Fibroblast of mammary gland (primary cell): ENCODE measurements around the gene TGFB1I1.
A peak's percentile ranks its signal among the peaks of the same experiment; 100 is the strongest.
"Not testable (repeated sequence)": the region's sequence is repeated elsewhere in the genome, so short reads cannot be mapped to it uniquely, and the experiment has no call there.

Source experiments
- DNase-seq: peaks from one replicate; pipeline ENCODE4 v3.0.0-alpha.2; 2010; ENCODE audit warnings: low read depth
- H3K4me3 ChIP-seq: 2 replicates; pipeline ENCODE4 v1.5.1; 2011; ENCODE audit warnings: low read depth, mild to moderate bottlenecking, low read length, moderate library complexity; ENCODE audit not compliant: control insufficient read depth
- TF ChIP-seq, protein P1 (sequence below): conservative IDR thresholded peaks from 2 replicates; pipeline ENCODE4 v1.5.1; 2011; ENCODE audit warnings: low read depth, low read length, inconsistent platforms; ENCODE audit not compliant: control insufficient read depth, insufficient read depth

The TGFB1I1 gene

DNA sequence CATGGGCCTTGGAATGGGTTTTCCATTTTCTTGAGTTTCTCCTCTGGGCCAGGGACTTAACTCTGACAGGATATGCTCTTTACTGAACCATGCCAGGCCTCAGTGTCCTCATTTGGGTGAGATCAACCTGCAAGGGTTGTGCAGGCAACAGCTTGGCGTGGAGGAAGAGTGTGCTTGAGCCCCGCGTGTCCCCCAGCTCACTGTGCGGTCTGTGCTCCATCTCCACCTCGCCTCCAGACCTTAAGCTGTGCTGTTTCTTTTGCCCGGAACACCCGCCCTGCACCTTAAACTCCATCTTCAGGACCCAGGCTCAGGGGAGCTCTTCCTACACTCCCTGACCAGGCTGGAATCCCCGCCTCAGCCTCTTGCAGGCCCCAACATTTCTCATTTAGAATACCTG, 26.5 kb downstream of the TGFB1I1 start:
- TF ChIP-seq, protein P1, sequence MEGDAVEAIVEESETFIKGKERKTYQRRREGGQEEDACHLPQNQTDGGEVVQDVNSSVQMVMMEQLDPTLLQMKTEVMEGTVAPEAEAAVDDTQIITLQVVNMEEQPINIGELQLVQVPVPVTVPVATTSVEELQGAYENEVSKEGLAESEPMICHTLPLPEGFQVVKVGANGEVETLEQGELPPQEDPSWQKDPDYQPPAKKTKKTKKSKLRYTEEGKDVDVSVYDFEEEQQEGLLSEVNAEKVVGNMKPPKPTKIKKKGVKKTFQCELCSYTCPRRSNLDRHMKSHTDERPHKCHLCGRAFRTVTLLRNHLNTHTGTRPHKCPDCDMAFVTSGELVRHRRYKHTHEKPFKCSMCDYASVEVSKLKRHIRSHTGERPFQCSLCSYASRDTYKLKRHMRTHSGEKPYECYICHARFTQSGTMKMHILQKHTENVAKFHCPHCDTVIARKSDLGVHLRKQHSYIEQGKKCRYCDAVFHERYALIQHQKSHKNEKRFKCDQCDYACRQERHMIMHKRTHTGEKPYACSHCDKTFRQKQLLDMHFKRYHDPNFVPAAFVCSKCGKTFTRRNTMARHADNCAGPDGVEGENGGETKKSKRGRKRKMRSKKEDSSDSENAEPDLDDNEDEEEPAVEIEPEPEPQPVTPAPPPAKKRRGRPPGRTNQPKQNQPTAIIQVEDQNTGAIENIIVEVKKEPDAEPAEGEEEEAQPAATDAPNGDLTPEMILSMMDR: no peak
- H3K4me3 ChIP-seq: no peak overlapping the region
- DNase-seq: no peak

DNA sequence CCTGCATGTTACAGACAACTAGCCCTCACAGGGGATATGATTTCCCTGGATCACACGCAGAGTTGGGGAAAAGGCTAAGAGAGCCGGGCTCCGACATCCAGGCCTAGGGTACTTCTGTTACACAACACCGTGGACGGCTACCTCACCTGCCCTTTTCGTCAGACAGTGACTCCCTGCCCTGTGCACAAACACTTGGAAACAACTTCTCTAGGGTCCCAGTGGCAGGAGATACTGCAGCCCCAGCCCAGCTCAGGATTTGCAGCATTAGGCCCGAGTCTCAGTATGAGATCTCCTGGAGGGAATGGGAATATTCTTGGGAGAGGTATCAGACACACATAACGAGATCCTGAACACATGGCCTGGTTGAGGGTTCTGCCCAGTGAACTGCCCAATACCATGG, 28.0 kb downstream of the TGFB1I1 start:
- no peak for DNase-seq
- TF ChIP-seq, protein P1: no peak
- no peak overlapping the region for H3K4me3 ChIP-seq

DNA sequence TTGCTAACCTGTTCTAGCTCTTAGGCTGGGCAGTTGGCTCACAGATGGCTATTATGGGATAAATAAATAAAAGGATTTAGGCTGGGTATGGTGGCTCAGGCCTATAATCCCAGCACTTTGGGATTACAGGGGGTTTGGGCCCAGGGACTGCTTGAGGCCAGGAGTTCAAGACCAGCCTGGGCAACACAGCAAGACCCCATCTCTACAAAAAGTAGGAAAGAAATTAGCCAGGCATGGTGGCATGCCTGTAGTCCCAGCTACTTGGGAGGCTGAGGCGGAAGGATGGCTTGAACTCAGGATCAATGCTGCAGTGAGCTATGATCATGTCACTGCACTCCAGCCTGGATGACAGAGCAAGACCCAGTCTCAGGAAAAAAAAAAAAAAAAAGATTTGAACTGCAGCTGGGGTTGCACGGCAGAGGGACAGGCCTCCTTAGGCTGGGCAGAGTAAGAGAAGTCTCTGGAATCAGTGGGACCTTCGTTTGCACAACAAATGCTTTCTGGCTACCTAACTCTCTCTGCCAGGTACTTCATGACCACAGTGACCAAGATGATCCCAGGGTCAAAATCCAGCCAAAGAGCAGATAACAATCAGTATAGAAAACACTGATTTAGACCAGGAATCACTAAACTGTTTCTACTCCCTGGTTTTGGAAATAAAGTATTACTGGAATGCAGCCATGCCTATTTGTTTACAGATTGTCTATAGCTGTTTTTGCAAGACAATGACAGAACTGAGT, 29.4 kb downstream of the TGFB1I1 start:
- DNase-seq: no peak
- TF ChIP-seq, protein P1: no peak
- no peak overlapping the region for H3K4me3 ChIP-seq

DNA sequence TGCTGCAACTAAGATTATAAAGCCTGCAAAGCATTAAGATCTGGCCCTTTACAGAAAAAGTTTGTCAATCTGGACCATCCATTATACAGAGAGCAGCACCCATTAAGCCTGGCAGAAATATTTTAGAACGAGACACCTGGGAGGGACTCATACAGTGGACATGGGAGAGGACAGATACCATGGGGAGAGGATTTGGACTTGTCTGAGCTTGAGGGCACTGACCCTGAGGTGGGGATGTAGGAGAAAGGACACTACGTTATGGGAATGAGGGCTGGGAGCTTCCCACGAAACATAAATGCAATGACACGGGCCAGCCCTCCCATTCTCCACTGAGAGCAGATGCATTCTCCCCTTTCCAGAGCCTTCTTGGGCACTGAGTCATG, 30.0 kb downstream of the TGFB1I1 start:
- TF ChIP-seq, protein P1: no peak
- DNase-seq: no peak
- no peak overlapping the region for H3K4me3 ChIP-seq

DNA sequence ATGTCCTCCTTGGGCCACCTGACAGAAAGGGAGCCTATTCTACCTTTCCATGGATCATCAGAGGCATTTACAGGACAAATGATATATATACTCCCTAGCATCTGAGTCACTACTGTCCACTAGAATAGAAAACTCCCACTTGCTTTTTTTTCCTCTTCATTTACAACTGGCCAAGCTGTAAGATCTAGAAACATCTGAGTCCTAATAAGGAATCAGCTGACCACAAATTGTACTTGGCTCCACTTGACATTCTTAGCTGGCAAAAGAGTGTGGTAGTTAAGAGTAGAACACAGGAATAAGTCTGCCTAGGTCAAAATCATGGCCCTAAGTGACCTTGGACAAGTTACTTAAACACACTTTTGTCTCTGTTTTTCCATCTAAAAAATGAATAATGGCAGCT, 31.0 kb downstream of the TGFB1I1 start:
- DNase-seq: peak; percentile 41
- no peak overlapping the region for H3K4me3 ChIP-seq
- TF ChIP-seq, protein P1: no peak

DNA sequence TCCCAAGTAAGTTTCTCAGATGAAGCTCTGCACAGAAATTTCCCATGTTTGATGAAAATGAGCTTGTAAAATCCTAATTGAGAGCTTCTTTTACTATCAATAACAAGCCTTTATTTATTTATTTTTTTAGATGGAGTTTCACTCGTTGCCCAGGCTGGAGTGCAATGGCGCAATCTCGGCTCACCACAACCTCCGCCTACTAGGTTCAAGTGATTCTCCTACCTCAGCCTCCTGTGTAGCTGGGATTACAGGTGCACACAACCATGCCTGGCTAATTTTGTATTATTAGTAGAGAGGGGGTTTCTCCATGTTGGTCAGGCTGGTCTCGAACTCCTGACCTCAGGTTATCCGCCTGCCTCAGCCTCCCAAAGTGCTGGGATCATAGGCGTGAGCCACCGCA, 31.6 kb downstream of the TGFB1I1 start:
- DNase-seq, H3K4me3 ChIP-seq: not testable (repeated sequence)

DNA sequence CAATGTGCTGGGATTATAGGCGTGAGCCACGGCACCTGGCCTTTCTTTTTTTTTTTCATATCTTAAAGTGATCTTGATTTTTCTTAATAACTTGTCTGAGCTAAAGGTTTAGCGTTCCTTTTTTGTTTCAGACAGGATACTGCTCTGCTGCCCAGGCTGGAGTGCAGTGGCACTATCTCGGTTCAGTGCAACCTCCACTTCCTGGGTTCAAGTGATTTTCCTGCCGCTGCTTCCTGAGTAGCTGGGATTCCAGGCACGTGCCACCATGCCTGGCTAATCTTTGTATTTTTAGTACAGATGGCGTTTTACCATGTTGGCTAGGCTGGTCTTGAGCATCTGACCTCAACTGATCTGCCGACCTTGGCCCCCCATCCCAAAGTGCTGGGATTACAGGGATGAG, 32.2 kb downstream of the TGFB1I1 start:
- DNase-seq: no peak
- TF ChIP-seq, protein P1: no peak
- no peak overlapping the region for H3K4me3 ChIP-seq
